ENCODE data around the gene AXDND1.
"Not testable (repeated sequence)": the region's sequence is repeated elsewhere in the genome, so short reads cannot be mapped to it uniquely, and the experiment has no call there.

The AXDND1 gene

GRCh38 chr1:179372160-179372559, 6.4 kb downstream of the AXDND1 start:
- DNase-seq = no peak

- no peak for DNase-seq
Observed at GRCh38 chr1:179376223-179376622, 10.5 kb downstream of the AXDND1 start.

- DNase-seq = no peak
Observed at GRCh38 chr1:179380299-179380698, 14.5 kb downstream of the AXDND1 start.

GRCh38 chr1:179384027-179384426, 18.3 kb downstream of the AXDND1 start:
- no peak for DNase-seq

- DNase-seq = no peak
Observed at GRCh38 chr1:179385510-179385909, 19.7 kb downstream of the AXDND1 start.

- DNase-seq = no peak
Observed at GRCh38 chr1:179393721-179394120, 27.9 kb downstream of the AXDND1 start.

- not testable (repeated sequence) for DNase-seq
Observed at GRCh38 chr1:179399399-179399798, 33.6 kb downstream of the AXDND1 start.

- DNase-seq = not testable (repeated sequence)
Observed at GRCh38 chr1:179417760-179418159, 52.0 kb downstream of the AXDND1 start.

GRCh38 chr1:179418706-179419105, 52.9 kb downstream of the AXDND1 start:
- DNase-seq = not testable (repeated sequence)

- no peak for DNase-seq
Observed at GRCh38 chr1:179424610-179425009, 58.8 kb downstream of the AXDND1 start.

- no peak for DNase-seq
Observed at GRCh38 chr1:179425186-179425585, 59.4 kb downstream of the AXDND1 start.

GRCh38 chr1:179437171-179437570, 71.4 kb downstream of the AXDND1 start:
- DNase-seq = no peak

- not testable (repeated sequence) for DNase-seq
Observed at GRCh38 chr1:179439646-179440045, 73.9 kb downstream of the AXDND1 start.

GRCh38 chr1:179440301-179440700, 74.5 kb downstream of the AXDND1 start:
- not testable (repeated sequence) for DNase-seq

- no peak for DNase-seq
Observed at GRCh38 chr1:179440971-179441370, 75.2 kb downstream of the AXDND1 start.

GRCh38 chr1:179441501-179441900, 75.7 kb downstream of the AXDND1 start:
- no peak for DNase-seq

- not testable (repeated sequence) for DNase-seq
Observed at GRCh38 chr1:179442846-179443245, 77.1 kb downstream of the AXDND1 start.

GRCh38 chr1:179445593-179445992, 79.8 kb downstream of the AXDND1 start:
- no peak for DNase-seq

GRCh38 chr1:179447489-179447888, 81.7 kb downstream of the AXDND1 start:
- no peak for DNase-seq

- DNase-seq = no peak
Observed at GRCh38 chr1:179448437-179449149, 82.8 kb downstream of the AXDND1 start.

GRCh38 chr1:179459606-179460206, 93.9 kb downstream of the AXDND1 start:
- not testable (repeated sequence) for DNase-seq

- DNase-seq = not testable (repeated sequence)
Observed at GRCh38 chr1:179465661-179466060, 99.9 kb downstream of the AXDND1 start.

- DNase-seq = no peak
Observed at GRCh38 chr1:179474713-179475112, 108.9 kb downstream of the AXDND1 start.

- DNase-seq = no peak
Observed at GRCh38 chr1:179476484-179476883, 110.7 kb downstream of the AXDND1 start.

GRCh38 chr1:179478370-179478769, 112.6 kb downstream of the AXDND1 start:
- DNase-seq = no peak
